ENCODE data around the gene LAMB3.

- TF ChIP-seq, protein P1, sequence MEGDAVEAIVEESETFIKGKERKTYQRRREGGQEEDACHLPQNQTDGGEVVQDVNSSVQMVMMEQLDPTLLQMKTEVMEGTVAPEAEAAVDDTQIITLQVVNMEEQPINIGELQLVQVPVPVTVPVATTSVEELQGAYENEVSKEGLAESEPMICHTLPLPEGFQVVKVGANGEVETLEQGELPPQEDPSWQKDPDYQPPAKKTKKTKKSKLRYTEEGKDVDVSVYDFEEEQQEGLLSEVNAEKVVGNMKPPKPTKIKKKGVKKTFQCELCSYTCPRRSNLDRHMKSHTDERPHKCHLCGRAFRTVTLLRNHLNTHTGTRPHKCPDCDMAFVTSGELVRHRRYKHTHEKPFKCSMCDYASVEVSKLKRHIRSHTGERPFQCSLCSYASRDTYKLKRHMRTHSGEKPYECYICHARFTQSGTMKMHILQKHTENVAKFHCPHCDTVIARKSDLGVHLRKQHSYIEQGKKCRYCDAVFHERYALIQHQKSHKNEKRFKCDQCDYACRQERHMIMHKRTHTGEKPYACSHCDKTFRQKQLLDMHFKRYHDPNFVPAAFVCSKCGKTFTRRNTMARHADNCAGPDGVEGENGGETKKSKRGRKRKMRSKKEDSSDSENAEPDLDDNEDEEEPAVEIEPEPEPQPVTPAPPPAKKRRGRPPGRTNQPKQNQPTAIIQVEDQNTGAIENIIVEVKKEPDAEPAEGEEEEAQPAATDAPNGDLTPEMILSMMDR (tag by site-specific recombination; IDR thresholded peaks at IDR 0.05), result no peak
- TF ChIP-seq ZNF629 (tag by site-specific recombination; IDR thresholded peaks at IDR 0.05) (no peak), YY1 (tag by site-specific recombination; IDR thresholded peaks at IDR 0.05) (no peak), ZNF2 (tag by site-specific recombination; IDR thresholded peaks at IDR 0.05) (no peak), ELK4 (IDR thresholded peaks at IDR 0.05; ENCODE audit: borderline replicate concordance, low read depth, low read length) (no peak), ZNF501 (tag by site-specific recombination; IDR thresholded peaks at IDR 0.05) (no peak), KLF9 (tag by site-specific recombination; IDR thresholded peaks at IDR 0.05; ENCODE audit: low read depth) (no peak), ZNF366 (tag by site-specific recombination; conservative IDR thresholded peaks at IDR 0.05) (no peak), TRIM28 (IDR thresholded peaks at IDR 0.05; ENCODE audit: borderline replicate concordance, low read length) (no peak), ZNF274 (IDR thresholded peaks at IDR 0.05; ENCODE audit: low read length) (no peak), ZNF274 (tag by site-specific recombination; IDR thresholded peaks at IDR 0.05; ENCODE audit: borderline replicate concordance) (no peak), MZF1 (tag by site-specific recombination; IDR thresholded peaks at IDR 0.05; ENCODE audit: borderline replicate concordance) (no peak)
Observed at GRCh38 chr1:209651138-209651587, 1.1 kb downstream of the LAMB3 start.

Data from HEK293 (cell line).